Brain microvascular endothelial cell (primary cell): Measurements from ENCODE around the gene INPP5F.

Source experiments
- DNase-seq: peaks from one replicate; pipeline ENCODE4 v3.0.0-alpha.2; 2020
- H3K27ac ChIP-seq: fragments of 250-450 bp; sonication (Bioruptor Pico); 2 replicates; pipeline ENCODE4 v1.5.1; 2020; ENCODE audit warnings: mild to moderate bottlenecking, moderate library complexity
- H3K27me3 ChIP-seq: fragments of 250-450 bp; sonication (Bioruptor Pico); replicated peaks from 2 replicates; pipeline ENCODE4 v1.5.1; 2020; ENCODE audit warnings: mild to moderate bottlenecking
- H3K36me3 ChIP-seq: fragments of 250-450 bp; sonication (Bioruptor Pico); replicated peaks from 2 replicates; pipeline ENCODE4 v1.5.1; 2020; ENCODE audit warnings: mild to moderate bottlenecking
- H3K4me3 ChIP-seq: 2 replicates; pipeline ENCODE4 v1.5.1; 2011; ENCODE audit warnings: low read depth, mild to moderate bottlenecking, control low read depth, low read length, moderate library complexity
- in situ Hi-C: cut with HindIII; loops from 2 replicates; pipeline ENCODE4 v1.10.0; 2017; ENCODE audit warnings: low sequenced_read_pairs, low pct_ligation_motif_present
- TF ChIP-seq, protein P1 (sequence below): IDR thresholded peaks from 2 replicates; pipeline ENCODE4 v1.5.1; 2011; ENCODE audit warnings: low read depth, mild to moderate bottlenecking, moderate library complexity, low read length, control low read depth, inconsistent platforms; ENCODE audit errors: missing control alignments

The INPP5F gene

DNA sequence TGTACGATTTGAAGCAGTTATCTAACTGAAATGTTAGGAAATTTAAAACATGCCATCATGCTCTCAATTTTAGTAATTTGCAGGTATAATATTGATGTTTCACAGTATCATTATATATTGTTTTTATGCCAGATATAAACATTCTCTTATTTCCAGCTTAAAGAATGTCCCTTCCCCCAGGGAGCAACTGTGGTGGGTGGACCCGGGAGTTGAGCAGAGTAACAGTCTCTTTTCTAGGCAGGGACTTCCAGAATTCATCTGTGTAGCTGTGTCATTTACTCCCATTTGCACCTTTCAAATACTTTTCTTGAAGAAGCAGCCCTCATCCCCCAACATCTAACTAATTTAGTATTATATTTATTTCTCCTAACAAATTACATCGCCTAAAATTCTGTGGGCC is 9.6 kb downstream of the INPP5F start:
- Histone ChIP-seq H3K36me3 (no peaks in the 10 kb centered on the region), H3K27ac (no peak overlapping the region), H3K27me3 (no peaks in the 10 kb centered on the region), H3K4me3 (no peak overlapping the region)
- TF ChIP-seq, protein P1, sequence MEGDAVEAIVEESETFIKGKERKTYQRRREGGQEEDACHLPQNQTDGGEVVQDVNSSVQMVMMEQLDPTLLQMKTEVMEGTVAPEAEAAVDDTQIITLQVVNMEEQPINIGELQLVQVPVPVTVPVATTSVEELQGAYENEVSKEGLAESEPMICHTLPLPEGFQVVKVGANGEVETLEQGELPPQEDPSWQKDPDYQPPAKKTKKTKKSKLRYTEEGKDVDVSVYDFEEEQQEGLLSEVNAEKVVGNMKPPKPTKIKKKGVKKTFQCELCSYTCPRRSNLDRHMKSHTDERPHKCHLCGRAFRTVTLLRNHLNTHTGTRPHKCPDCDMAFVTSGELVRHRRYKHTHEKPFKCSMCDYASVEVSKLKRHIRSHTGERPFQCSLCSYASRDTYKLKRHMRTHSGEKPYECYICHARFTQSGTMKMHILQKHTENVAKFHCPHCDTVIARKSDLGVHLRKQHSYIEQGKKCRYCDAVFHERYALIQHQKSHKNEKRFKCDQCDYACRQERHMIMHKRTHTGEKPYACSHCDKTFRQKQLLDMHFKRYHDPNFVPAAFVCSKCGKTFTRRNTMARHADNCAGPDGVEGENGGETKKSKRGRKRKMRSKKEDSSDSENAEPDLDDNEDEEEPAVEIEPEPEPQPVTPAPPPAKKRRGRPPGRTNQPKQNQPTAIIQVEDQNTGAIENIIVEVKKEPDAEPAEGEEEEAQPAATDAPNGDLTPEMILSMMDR = no peak
- DNase-seq = no peak
- in situ Hi-C loops = no loop called here

DNA sequence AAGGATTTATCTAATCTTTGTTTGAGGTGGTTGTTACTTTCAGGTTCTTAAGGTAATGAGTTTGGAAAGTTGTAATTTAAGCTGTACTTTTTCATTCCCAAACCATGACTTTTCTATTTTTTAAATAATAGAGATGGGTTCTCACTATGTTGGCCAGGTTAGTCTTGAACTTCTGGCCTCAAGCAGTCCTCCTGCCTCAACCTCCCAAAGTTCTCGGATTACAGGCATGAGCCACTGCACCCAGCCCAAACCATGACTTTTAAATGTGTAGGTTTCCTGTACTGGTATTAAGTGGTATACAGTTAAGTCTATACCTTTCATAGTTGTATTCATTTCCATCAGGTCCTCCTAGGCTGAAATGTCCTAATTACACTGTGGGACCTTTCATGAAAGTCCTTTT is 10.4 kb downstream of the INPP5F start:
- no peak overlapping the region for H3K27ac ChIP-seq
- no peaks in the 10 kb centered on the region for H3K27me3 ChIP-seq
- in situ Hi-C loops = no loop called here
- no peak for DNase-seq
- TF ChIP-seq, protein P1 = no peak
- no peak overlapping the region for H3K4me3 ChIP-seq
- no peaks in the 10 kb centered on the region for H3K36me3 ChIP-seq

DNA sequence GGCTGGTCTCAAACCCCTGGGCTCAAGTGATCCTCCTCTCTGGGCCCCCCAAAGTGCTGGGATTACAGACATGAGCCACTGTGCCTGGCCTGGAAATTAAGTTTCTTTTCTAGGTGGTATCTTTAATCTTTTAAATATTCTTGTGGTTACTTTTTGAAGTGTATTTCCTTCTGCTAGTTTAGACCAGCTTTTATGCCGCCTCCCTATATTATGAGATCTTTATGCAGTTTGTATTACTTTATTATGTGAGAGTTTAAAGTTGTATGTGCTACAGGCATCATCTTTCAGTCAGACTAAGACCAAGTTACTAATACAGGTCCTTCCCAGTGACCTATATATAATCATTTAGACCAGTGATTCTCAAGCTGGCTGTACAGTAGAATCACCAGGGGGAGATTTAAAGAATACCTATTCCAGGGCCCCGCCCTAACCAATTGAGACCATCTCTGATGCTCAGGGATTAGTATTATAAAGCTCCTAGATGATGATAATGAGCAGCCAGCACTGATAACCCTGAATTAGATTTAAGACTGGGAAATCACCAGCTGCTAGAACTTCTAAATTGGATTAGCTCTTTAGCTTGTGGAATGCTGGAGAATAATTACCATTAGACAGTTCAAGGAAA is 11.3 kb downstream of the INPP5F start:
- Histone ChIP-seq H3K4me3 (no peak overlapping the region), H3K36me3 (no peaks in the 10 kb centered on the region), H3K27me3 (no peaks in the 10 kb centered on the region), H3K27ac (peak overlapping the region; percentile 2)
- DNase-seq = no peak
- TF ChIP-seq, protein P1 = no peak
- in situ Hi-C loops = no loop called here

DNA sequence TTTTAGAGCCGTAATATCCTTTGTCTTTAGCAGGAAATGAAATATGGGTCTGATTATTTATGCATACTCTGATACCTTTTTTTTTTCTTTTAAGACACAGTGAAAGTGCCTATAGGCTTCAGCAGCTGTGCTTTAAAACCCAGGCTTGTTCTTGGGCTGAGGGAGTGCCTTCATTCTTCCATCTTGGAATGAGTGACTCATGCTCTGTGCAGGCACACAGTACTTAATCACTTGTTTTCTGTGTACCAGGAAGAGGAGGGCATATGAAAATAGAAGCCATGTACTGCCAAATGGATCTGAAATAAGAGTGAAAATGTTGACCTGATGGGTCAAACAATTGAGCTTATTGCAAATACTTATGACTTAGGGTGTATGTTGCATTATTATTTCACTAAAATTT is 12.0 kb downstream of the INPP5F start:
- TF ChIP-seq, protein P1 = no peak
- Histone ChIP-seq H3K27me3 (no peaks in the 10 kb centered on the region), H3K36me3 (no peaks in the 10 kb centered on the region), H3K4me3 (no peak overlapping the region), H3K27ac (peak overlapping the region; percentile 24)
- peak; percentile 77 for DNase-seq
- in situ Hi-C loops = no loop called here

DNA sequence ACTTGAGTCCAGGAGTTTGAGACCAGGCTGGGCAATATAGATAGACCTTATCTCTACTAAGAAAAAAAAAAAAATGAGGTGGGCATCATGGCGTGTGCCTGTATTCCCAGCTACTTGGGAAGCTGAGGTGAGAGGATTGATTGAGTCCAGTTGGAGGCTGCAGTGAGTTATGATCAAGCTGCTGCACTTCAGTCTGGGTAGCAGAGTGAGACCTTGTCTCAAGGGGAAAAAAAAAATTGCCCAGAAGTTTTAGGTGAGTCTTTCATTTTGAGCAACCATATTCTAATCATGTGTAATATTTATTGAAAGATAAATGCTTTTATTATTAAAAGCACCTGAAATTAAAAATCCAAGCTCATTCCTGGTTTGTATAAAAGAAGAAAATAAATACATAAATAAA is 13.1 kb downstream of the INPP5F start:
- Histone ChIP-seq H3K36me3 (no peaks in the 10 kb centered on the region), H3K27ac (no peak overlapping the region), H3K27me3 (no peaks in the 10 kb centered on the region), H3K4me3 (no peak overlapping the region)
- no peak for DNase-seq
- TF ChIP-seq, protein P1 = no peak
- in situ Hi-C loops = no loop called here

DNA sequence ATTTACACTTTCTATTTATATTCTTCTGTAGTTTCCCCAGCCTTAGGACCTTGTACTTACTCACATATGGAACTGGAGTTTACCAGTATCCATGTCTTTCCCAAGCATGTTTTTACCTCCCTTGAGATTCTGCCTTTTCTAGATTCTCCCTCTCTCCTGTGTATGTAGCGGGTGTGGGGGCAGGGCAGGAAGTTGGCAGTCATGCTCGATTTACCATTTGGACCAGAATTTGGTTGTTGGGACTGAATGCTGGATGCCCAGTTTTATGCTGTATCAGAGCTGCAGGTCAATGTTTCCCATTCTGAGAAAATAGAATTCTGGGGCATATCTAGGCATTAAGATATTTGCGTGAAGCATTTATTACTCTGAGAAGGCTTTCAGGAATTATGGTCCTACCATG is 14.2 kb downstream of the INPP5F start:
- no peak overlapping the region for H3K4me3 ChIP-seq
- DNase-seq = no peak
- TF ChIP-seq, protein P1 = no peak
- no peaks in the 10 kb centered on the region for H3K36me3 ChIP-seq
- no peak overlapping the region for H3K27ac ChIP-seq
- in situ Hi-C loops = no loop called here
- no peaks in the 10 kb centered on the region for H3K27me3 ChIP-seq
